SU-DHL-6 (cell line): ENCODE results near the gene XRCC4.

Experiments used
- H2AFZ ChIP-seq: fragments of 200-600 bp; sonication (generic); 2 replicates; pipeline ENCODE4 v1.6.1; 2014; ENCODE audit warnings: low read depth, mild to moderate bottlenecking, moderate library complexity, mixed read lengths, antibody characterized with exemption, low read length; ENCODE audit not compliant: severe bottlenecking
- H3F3A ChIP-seq: fragments of 200-600 bp; shearing (Covaris generic); 2 replicates; pipeline ENCODE4 v1.6.0; 2016; ENCODE audit warnings: antibody characterized with exemption, mild to moderate bottlenecking; ENCODE audit not compliant: insufficient read depth
- H3K27ac ChIP-seq: fragments of 200-600 bp; sonication (generic); 2 replicates; pipeline ENCODE4 v1.5.1; 2016; ENCODE audit warnings: low read depth, mild to moderate bottlenecking, low read length, moderate library complexity, mixed read lengths
- H3K27me3 ChIP-seq: fragments of 200-600 bp; sonication (generic), shearing (Covaris generic); 2 replicates; pipeline ENCODE4 v1.6.0; 2014; ENCODE audit warnings: mild to moderate bottlenecking, low read length
- H3K36me3 ChIP-seq: fragments of 200-600 bp; sonication (generic); 2 replicates; pipeline ENCODE4 v1.6.1; 2014; ENCODE audit warnings: mild to moderate bottlenecking, low read length, mixed read lengths
- H3K4me2 ChIP-seq: fragments of 300-600, 200-600 bp; shearing (Covaris generic), sonication (generic); 2 replicates; pipeline ENCODE4 v1.6.0; 2014; ENCODE audit warnings: low read length, low read depth, mild to moderate bottlenecking; ENCODE audit not compliant: poor library complexity, severe bottlenecking
- H3K4me3 ChIP-seq: fragments of 200-600 bp; sonication (generic); 2 replicates; pipeline ENCODE4 v1.5.1; 2014; ENCODE audit warnings: antibody characterized with exemption, low read length, mild to moderate bottlenecking, mixed read lengths; ENCODE audit not compliant: insufficient read depth, poor library complexity, severe bottlenecking
- H3K79me2 ChIP-seq: fragments of 200-600 bp; sonication (generic); 2 replicates; pipeline ENCODE4 v1.6.1; 2014; ENCODE audit warnings: mild to moderate bottlenecking, low read length, moderate library complexity; ENCODE audit not compliant: insufficient read depth
- H3K9ac ChIP-seq: fragments of 200-600 bp; sonication (generic); 2 replicates; pipeline ENCODE4 v1.7.0; 2014; ENCODE audit warnings: mild to moderate bottlenecking, low read length
- H3K9me2 ChIP-seq: fragments of 200-600 bp; sonication (generic); replicated peaks from 2 replicates; pipeline ENCODE4 v1.6.1; 2014; ENCODE audit warnings: low read length; ENCODE audit not compliant: insufficient read depth
- H3K9me3 ChIP-seq: fragments of 200-600 bp; sonication (generic); 2 replicates; pipeline ENCODE4 v1.6.1; 2014; ENCODE audit warnings: low read length, mixed read lengths; ENCODE audit not compliant: insufficient read depth
- H4K20me1 ChIP-seq: fragments of 200-600 bp; sonication (generic); 2 replicates; pipeline ENCODE4 v1.6.1; 2014; ENCODE audit warnings: low read depth, mild to moderate bottlenecking, antibody characterized with exemption, low read length, moderate library complexity, mixed read lengths
- EZH2phosphoT487 ChIP-seq: fragments of 200-600 bp; sonication (generic), shearing (Covaris generic); conservative IDR thresholded peaks from 2 replicates; pipeline ENCODE4 v1.6.1; 2018; ENCODE audit warnings: mild to moderate bottlenecking, antibody characterized with exemption, low read length, moderate library complexity, mixed read lengths
- TF ChIP-seq, protein P1 (sequence below): fragments of 200-600 bp; sonication (generic); IDR thresholded peaks from one replicate; pipeline ENCODE4 v1.5.1; 2017; ENCODE audit warnings: antibody characterized with exemption, mild to moderate bottlenecking, low read length, moderate library complexity; ENCODE audit not compliant: insufficient read depth, poor library complexity, severe bottlenecking

XRCC4 gene

DNA sequence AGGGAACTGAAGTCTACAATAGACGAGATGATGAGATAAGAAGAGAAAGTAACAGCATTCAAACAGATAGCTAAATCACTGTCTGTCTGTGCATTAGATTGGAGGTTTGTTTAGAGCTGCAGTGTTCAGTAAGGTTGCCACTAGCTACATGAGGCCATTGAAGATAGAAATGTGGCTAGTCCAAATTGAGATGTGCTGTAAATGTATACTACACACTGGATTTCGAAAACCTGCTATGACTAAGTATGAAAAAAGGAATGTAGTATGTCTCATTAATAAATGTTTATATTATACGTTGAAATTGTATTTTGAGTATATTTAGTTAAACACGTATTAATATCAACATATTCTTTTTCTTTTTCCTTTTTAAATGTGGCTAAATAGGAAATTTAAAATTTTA, 142.1 kb downstream of the XRCC4 start:
- Histone ChIP-seq H3K79me2 (no peaks in the 10 kb centered on the region), H4K20me1 (no peaks in the 10 kb centered on the region), H3K9ac (no peak overlapping the region), H3K4me3 (no peak overlapping the region), H3K27me3 (no peaks in the 10 kb centered on the region), H3K36me3 (no peaks in the 10 kb centered on the region), H3F3A (no peaks in the 10 kb centered on the region), H3K9me3 (no peaks in the 10 kb centered on the region), H3K9me2 (no peaks in the 10 kb centered on the region), H3K4me2 (no peak overlapping the region), H3K27ac (no peak overlapping the region), H2AFZ (no peak overlapping the region)
- TF ChIP-seq, protein P1, sequence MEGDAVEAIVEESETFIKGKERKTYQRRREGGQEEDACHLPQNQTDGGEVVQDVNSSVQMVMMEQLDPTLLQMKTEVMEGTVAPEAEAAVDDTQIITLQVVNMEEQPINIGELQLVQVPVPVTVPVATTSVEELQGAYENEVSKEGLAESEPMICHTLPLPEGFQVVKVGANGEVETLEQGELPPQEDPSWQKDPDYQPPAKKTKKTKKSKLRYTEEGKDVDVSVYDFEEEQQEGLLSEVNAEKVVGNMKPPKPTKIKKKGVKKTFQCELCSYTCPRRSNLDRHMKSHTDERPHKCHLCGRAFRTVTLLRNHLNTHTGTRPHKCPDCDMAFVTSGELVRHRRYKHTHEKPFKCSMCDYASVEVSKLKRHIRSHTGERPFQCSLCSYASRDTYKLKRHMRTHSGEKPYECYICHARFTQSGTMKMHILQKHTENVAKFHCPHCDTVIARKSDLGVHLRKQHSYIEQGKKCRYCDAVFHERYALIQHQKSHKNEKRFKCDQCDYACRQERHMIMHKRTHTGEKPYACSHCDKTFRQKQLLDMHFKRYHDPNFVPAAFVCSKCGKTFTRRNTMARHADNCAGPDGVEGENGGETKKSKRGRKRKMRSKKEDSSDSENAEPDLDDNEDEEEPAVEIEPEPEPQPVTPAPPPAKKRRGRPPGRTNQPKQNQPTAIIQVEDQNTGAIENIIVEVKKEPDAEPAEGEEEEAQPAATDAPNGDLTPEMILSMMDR = no peak
- TF ChIP-seq EZH2phosphoT487 = no peak

DNA sequence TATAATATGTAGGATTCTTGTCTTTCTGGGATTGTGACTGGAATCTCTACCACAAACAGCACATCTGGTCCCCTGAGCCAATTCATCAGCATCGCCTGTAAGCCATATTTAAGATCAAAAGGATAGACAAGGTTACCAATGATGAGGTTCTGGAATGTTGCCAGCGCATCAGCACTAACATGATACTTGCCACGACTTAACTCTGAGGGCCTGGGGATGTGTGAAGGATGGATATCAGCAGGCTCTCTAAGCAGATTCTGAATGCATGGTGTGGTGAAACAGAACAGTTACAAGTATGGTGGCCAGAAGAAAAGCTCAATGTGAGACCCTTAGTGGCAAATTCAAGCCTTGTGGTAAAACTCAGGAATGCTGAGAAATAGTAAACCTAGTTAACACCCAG, 143.0 kb downstream of the XRCC4 start:
- H2AFZ ChIP-seq = no peak overlapping the region
- no peak overlapping the region for H3K4me2 ChIP-seq
- no peaks in the 10 kb centered on the region for H3K79me2 ChIP-seq
- H3K9me2 ChIP-seq = no peaks in the 10 kb centered on the region
- H3K4me3 ChIP-seq = no peak overlapping the region
- no peaks in the 10 kb centered on the region for H3K27me3 ChIP-seq
- H3K9me3 ChIP-seq = no peaks in the 10 kb centered on the region
- no peak overlapping the region for H3K9ac ChIP-seq
- TF ChIP-seq, protein P1 = no peak
- no peak for TF ChIP-seq EZH2phosphoT487
- H4K20me1 ChIP-seq = no peaks in the 10 kb centered on the region
- H3K27ac ChIP-seq = no peak overlapping the region
- H3F3A ChIP-seq = no peaks in the 10 kb centered on the region
- H3K36me3 ChIP-seq = no peaks in the 10 kb centered on the region

DNA sequence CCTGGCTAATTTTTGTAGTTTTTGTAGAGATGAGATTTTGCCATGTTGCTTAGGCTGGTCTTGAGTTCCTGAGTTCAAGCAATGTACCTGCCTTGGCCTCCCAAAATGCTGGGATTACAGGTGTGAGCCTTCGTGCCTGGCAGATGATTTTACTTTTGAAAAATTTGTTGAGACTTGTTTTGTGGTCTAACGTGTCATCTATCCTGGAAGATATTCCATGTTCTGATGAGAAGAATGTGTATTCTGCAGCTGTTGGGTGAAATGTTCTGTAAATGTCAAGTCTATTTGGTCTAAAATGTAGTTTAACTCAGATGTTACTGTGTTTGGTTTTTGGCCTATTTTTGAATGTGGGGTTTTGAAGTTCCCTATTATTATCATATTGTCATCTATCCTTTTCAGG, 145.6 kb downstream of the XRCC4 start:
- Histone ChIP-seq H3K4me3 (no peak overlapping the region), H3K36me3 (no peaks in the 10 kb centered on the region), H4K20me1 (no peaks in the 10 kb centered on the region), H3K9ac (no peak overlapping the region), H3F3A (no peaks in the 10 kb centered on the region), H3K9me3 (no peaks in the 10 kb centered on the region), H3K27me3 (no peaks in the 10 kb centered on the region), H3K27ac (no peak overlapping the region), H2AFZ (no peak overlapping the region), H3K79me2 (no peaks in the 10 kb centered on the region), H3K4me2 (no peak overlapping the region), H3K9me2 (no peaks in the 10 kb centered on the region)
- no peak for TF ChIP-seq EZH2phosphoT487
- TF ChIP-seq, protein P1 = no peak
